ENCODE measurements around the gene RILP. TPM values are rescaled to one million over a fixed set of nuclear protein-coding genes. Genes with fewer than 3 reads are reported as not detected.
A peak's percentile ranks its signal among the peaks of the same experiment; 100 is the strongest.

The RILP gene
- total RNA-seq, 2 experiments from 2014 or later, result 6.2 to 6.5 TPM

- H3K4me3 Mint-ChIP-seq, result no peak overlapping the region
- ChIA-PET POLR2A (no interaction called here), CTCF (interaction anchor here (1.0 to 3.2 kb wide), 2 partner anchors 13 to 61 kb away, joined by 3 to 9 read pairs; partner anchors contain the start of gene RILP)
- H3K4me1 Mint-ChIP-seq (ENCODE audit: low read depth), result no peaks in the 10 kb centered on the region
- H3K27ac Mint-ChIP-seq, result no peak overlapping the region
- no peaks in the 10 kb centered on the region for H3K36me3 Mint-ChIP-seq (ENCODE audit: low read depth)
- peaks cover 3% of the 10 kb centered on the region for H3K27me3 Mint-ChIP-seq (ENCODE audit: low read depth)
- DNase-seq (no peak), ATAC-seq (no peak)
- H3K9me3 Mint-ChIP-seq (ENCODE audit: insufficient read depth), result no peaks in the 10 kb centered on the region
Observed at GRCh38 chr17:1635675-1636465, 13.8 kb downstream of the RILP start.

GRCh38 chr17:1634841-1635650 is 14.6 kb downstream of the RILP start:
- ChIA-PET POLR2A (no interaction called here), CTCF (interaction anchor here (1.0 kb wide), 1 partner anchor 14 kb away, joined by 3 read pairs; the partner anchor contains the start of gene RILP)
- no peak overlapping the region for H3K27ac Mint-ChIP-seq
- no peaks in the 10 kb centered on the region for H3K36me3 Mint-ChIP-seq (ENCODE audit: low read depth)
- H3K4me1 Mint-ChIP-seq (ENCODE audit: low read depth), result peaks cover 6% of the 10 kb centered on the region
- no peak overlapping the region for H3K4me3 Mint-ChIP-seq
- peaks cover 8% of the 10 kb centered on the region for H3K27me3 Mint-ChIP-seq (ENCODE audit: low read depth)
- no peaks in the 10 kb centered on the region for H3K9me3 Mint-ChIP-seq (ENCODE audit: insufficient read depth)
- DNase-seq (no peak), ATAC-seq (no peak)

GRCh38 chr17:1630662-1631061 is 19.0 kb downstream of the RILP start:
- Mint-ChIP-seq H3K9me3 (ENCODE audit: insufficient read depth) (no peaks in the 10 kb centered on the region), H3K27me3 (ENCODE audit: low read depth) (peaks cover 21% of the 10 kb centered on the region), H3K4me3 (no peak overlapping the region), H3K4me1 (ENCODE audit: low read depth) (peaks cover 28% of the 10 kb centered on the region), H3K36me3 (ENCODE audit: low read depth) (no peaks in the 10 kb centered on the region), H3K27ac (no peak overlapping the region)
- ChIA-PET CTCF (interaction anchor here (0.6 to 6.6 kb wide), 37 partner anchors 9 to 429 kb away, joined by 3 to 94 read pairs (median 5); partner anchors contain the start of genes INPP5K, RILP and SCARF1), POLR2A (interaction anchor here (0.6 to 0.9 kb wide), 2 partner anchors 14 to 45 kb away, joined by 4 read pairs; no protein-coding TSS in a partner anchor)
- no peak for DNase-seq
- no peak for ATAC-seq

- H3K9me3 Mint-ChIP-seq (ENCODE audit: insufficient read depth), result no peaks in the 10 kb centered on the region
- peak; percentile 34 for ATAC-seq
- H3K4me3 Mint-ChIP-seq, result peak overlapping the region; percentile 80
- peaks cover 28% of the 10 kb centered on the region for H3K4me1 Mint-ChIP-seq (ENCODE audit: low read depth)
- H3K27ac Mint-ChIP-seq, result peak overlapping the region; percentile 78
- DNase-seq, result peak; percentile 88
- CTCF ChIA-PET, result interaction anchor here (0.6 to 6.6 kb wide), 40 partner anchors 10 to 428 kb away, joined by 3 to 94 read pairs (median 4); partner anchors contain the start of genes INPP5K, RILP and SCARF1
- POLR2A ChIA-PET, result interaction anchor here (0.6 to 2.2 kb wide), 4 partner anchors 10 to 55 kb away, joined by 3 to 6 read pairs (median 4); no protein-coding TSS in a partner anchor
- peaks cover 22% of the 10 kb centered on the region for H3K27me3 Mint-ChIP-seq (ENCODE audit: low read depth)
- no peaks in the 10 kb centered on the region for H3K36me3 Mint-ChIP-seq (ENCODE audit: low read depth)
Observed at GRCh38 chr17:1629504-1630310, 20.0 kb downstream of the RILP start.

- POLR2A ChIA-PET, result interaction anchor here (1.2 to 2.2 kb wide), 2 partner anchors 10 to 55 kb away, joined by 3 to 6 read pairs; no protein-coding TSS in a partner anchor
- H3K36me3 Mint-ChIP-seq (ENCODE audit: low read depth), result no peaks in the 10 kb centered on the region
- H3K27ac Mint-ChIP-seq, result peak overlapping the region; percentile 77
- peak; percentile 85 for ATAC-seq
- DNase-seq, result peak; percentile 94
- no peaks in the 10 kb centered on the region for H3K9me3 Mint-ChIP-seq (ENCODE audit: insufficient read depth)
- H3K4me3 Mint-ChIP-seq, result peak overlapping the region; percentile 85
- H3K27me3 Mint-ChIP-seq (ENCODE audit: low read depth), result peaks cover 22% of the 10 kb centered on the region
- peaks cover 28% of the 10 kb centered on the region for H3K4me1 Mint-ChIP-seq (ENCODE audit: low read depth)
- CTCF ChIA-PET, result interaction anchor here (0.8 to 6.6 kb wide), 16 partner anchors 10 to 297 kb away, joined by 3 to 94 read pairs (median 9); partner anchors contain the start of genes INPP5K and RILP
Observed at GRCh38 chr17:1628856-1629503, 20.7 kb downstream of the RILP start.

GRCh38 chr17:1627982-1628855 is 21.4 kb downstream of the RILP start, which contains the start of gene SLC43A2:
Gene SLC43A2 (minus strand): TSS chr17:1628834. CDS start chr17:1627874, 960 bp downstream.
- DNase-seq, result peak; percentile 78
- peaks cover 28% of the 10 kb centered on the region for H3K4me1 Mint-ChIP-seq (ENCODE audit: low read depth)
- POLR2A ChIA-PET, result interaction anchor here (0.5 to 2.2 kb wide), 3 partner anchors 21 to 260 kb away, joined by 3 to 6 read pairs (median 5); no protein-coding TSS in a partner anchor
- H3K27ac Mint-ChIP-seq, result peak within 1 kb of the TSS; percentile 78
- CTCF ChIA-PET, result interaction anchor here (2.0 to 6.6 kb wide), 4 partner anchors 10 to 112 kb away, joined by 12 to 94 read pairs (median 18); partner anchors contain the start of gene INPP5K
- peak; percentile 78 for ATAC-seq
- no peaks in the 10 kb centered on the region for H3K36me3 Mint-ChIP-seq (ENCODE audit: low read depth)
- peak within 1 kb of the TSS; percentile 85 for H3K4me3 Mint-ChIP-seq
- H3K27me3 Mint-ChIP-seq (ENCODE audit: low read depth), result peaks cover 22% of the 10 kb centered on the region
- no peaks in the 10 kb centered on the region for H3K9me3 Mint-ChIP-seq (ENCODE audit: insufficient read depth)

- ChIA-PET POLR2A (interaction anchor here (0.5 to 2.2 kb wide), 3 partner anchors 20 to 259 kb away, joined by 3 to 6 read pairs (median 5); no protein-coding TSS in a partner anchor), CTCF (interaction anchor here (1.4 to 6.6 kb wide), 2 partner anchors 54 to 262 kb away, joined by 3 to 94 read pairs; no protein-coding TSS in a partner anchor)
- Mint-ChIP-seq H3K9me3 (ENCODE audit: insufficient read depth) (no peaks in the 10 kb centered on the region), H3K4me3 (peak overlapping the region; percentile 40), H3K36me3 (ENCODE audit: low read depth) (no peaks in the 10 kb centered on the region), H3K27ac (no peak overlapping the region), H3K4me1 (ENCODE audit: low read depth) (peaks cover 28% of the 10 kb centered on the region), H3K27me3 (ENCODE audit: low read depth) (peaks cover 22% of the 10 kb centered on the region)
- ATAC-seq (no peak), DNase-seq (no peak)
Observed at GRCh38 chr17:1627182-1627981, 22.3 kb downstream of the RILP start.

- no peak overlapping the region for H3K4me3 Mint-ChIP-seq
- peaks cover 19% of the 10 kb centered on the region for H3K27me3 Mint-ChIP-seq (ENCODE audit: low read depth)
- ATAC-seq (no peak), DNase-seq (no peak)
- H3K4me1 Mint-ChIP-seq (ENCODE audit: low read depth), result peaks cover 28% of the 10 kb centered on the region
- no peaks in the 10 kb centered on the region for H3K9me3 Mint-ChIP-seq (ENCODE audit: insufficient read depth)
- no peak overlapping the region for H3K27ac Mint-ChIP-seq
- CTCF ChIA-PET, result interaction anchor here (1.4 to 6.6 kb wide), 2 partner anchors 53 to 261 kb away, joined by 3 to 94 read pairs; no protein-coding TSS in a partner anchor
- POLR2A ChIA-PET, result interaction anchor here (1.0 kb wide), 1 partner anchor 22 kb away, joined by 3 read pairs; no protein-coding TSS in a partner anchor
- no peaks in the 10 kb centered on the region for H3K36me3 Mint-ChIP-seq (ENCODE audit: low read depth)
Observed at GRCh38 chr17:1626333-1626732, 23.3 kb downstream of the RILP start.

- H3K4me1 Mint-ChIP-seq (ENCODE audit: low read depth), result peaks cover 26% of the 10 kb centered on the region
- ATAC-seq (no peak), DNase-seq (no peak)
- H3K36me3 Mint-ChIP-seq (ENCODE audit: low read depth), result no peaks in the 10 kb centered on the region
- H3K9me3 Mint-ChIP-seq (ENCODE audit: insufficient read depth), result no peaks in the 10 kb centered on the region
- H3K27ac Mint-ChIP-seq, result no peak overlapping the region
- H3K4me3 Mint-ChIP-seq, result no peak overlapping the region
- POLR2A ChIA-PET, result no interaction called here
- peaks cover 17% of the 10 kb centered on the region for H3K27me3 Mint-ChIP-seq (ENCODE audit: low read depth)
- CTCF ChIA-PET, result interaction anchor here (1.4 to 6.6 kb wide), 2 partner anchors 52 to 260 kb away, joined by 3 to 94 read pairs; no protein-coding TSS in a partner anchor
Observed at GRCh38 chr17:1625581-1625980, 24.1 kb downstream of the RILP start.
